ENCODE results near the gene SQOR. TPM values are rescaled to one million over a fixed set of nuclear protein-coding genes. Genes with fewer than 3 reads are reported as not detected.
"Not testable (repeated sequence)": the region's sequence is repeated elsewhere in the genome, so short reads cannot be mapped to it uniquely, and the experiment has no call there.

SQOR gene
- total RNA-seq, 1 donor from 2014 or later, result 161 TPM

DNA sequence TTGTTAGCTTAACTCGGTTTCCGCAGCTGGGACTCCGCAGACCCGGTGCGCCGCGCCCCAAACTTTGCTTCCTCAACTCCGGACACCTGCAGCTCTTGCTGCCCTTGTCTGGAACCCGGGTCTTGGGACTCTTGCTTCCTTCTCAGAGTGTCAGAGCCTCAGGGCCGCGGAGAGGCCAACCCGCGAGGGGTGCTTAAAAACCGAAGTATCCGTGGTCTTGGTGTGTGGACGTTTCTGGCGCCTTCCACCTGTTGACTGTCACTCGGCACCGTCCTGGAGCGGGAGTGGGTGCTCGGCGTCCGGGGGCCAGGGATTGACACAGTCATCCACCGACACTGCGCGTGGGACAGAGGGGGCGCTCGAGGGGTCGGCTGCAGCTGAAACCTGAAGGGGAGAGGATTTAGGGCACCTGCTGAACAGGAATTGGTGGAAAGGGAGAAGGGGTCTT lies 386 bp downstream of the SQOR start:
- peak; percentile 73 for DNase-seq

- no peak for DNase-seq
Measured at GRCh38 chr15:45635763-45636292, 999 bp downstream of the SQOR start.

DNA sequence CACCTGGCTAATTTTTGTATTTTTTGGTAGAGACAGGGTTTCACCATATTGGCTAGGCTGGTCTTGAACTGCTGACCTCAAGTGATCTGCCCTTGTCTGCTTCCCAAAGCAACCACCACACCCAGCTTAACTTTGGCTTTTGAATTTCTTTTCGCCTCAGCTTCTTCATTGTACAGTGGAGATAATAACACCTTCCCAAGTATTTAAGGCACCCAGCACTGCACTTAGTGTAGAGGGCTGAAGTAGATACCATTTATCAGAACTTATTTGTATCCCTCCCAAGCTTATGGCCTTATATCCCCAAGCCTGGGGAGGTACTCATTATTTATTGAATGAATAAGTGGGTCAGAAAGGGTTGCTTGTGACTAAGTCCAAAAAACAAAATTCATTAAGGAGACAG lies 2.3 kb downstream of the SQOR start:
- DNase-seq, result no peak

DNA sequence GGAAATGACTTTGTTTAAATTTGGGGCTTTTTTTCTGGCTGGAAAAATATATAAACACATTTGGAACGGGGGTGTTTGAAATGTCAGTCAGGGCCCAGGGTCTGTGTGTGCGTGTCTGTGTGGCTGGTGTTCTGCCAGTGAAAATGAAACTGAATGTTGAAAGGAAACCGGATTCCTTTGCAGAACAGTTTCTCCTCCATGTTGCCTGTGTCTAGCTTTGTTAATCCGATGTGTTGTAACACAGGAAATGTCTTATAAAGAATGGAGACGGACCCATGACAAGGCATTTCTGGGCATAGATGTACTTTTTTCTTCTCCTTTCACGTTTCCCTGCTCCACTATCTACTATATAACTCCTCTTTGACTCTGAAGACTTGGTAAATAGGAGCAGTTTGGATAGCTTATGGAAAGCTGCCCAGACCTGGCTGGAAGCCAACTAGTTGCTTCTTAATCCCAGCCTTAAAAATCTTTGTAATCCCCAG lies 2.8 kb downstream of the SQOR start:
- DNase-seq, result peak; percentile 91

DNA sequence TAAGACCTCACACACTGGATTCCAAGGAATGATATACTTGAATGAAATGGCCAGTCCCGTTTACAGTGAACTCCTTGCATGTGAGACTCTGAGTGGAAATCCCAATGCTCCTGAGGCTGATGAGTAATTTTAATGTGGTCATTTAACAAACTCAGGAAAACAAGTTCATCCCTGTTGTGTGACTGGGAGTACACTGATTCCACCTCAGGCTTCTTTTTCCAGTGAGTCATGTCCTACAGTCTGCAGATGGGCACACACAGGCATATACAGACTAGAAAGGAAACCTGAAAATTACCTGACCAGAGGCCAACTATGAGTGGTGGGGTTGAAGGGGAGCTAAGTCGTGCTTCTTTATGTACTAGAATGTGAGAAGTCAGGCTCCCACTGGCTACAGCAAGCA lies 5.8 kb downstream of the SQOR start:
- DNase-seq, result peak; percentile 97

DNA sequence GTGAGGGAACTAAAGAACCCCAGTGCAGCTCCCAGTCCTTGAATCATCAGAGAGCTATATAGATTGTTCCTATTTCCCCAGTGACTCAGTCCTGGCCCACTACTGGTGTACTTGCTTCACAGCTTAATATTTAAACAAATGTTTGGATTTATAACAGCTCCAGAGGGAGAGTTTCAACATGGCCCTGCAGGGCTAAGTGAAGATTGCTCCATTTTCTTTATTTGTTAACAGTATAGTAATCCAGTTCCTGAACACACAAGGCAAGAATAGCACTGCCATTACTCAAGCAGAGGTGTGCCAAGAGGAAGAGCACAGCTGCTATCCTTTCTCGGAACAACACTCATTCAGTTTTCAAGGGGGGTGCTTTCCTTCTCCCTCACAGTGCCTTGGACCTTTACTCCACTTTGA lies 6.5 kb downstream of the SQOR start:
- peak; percentile 73 for DNase-seq

DNA sequence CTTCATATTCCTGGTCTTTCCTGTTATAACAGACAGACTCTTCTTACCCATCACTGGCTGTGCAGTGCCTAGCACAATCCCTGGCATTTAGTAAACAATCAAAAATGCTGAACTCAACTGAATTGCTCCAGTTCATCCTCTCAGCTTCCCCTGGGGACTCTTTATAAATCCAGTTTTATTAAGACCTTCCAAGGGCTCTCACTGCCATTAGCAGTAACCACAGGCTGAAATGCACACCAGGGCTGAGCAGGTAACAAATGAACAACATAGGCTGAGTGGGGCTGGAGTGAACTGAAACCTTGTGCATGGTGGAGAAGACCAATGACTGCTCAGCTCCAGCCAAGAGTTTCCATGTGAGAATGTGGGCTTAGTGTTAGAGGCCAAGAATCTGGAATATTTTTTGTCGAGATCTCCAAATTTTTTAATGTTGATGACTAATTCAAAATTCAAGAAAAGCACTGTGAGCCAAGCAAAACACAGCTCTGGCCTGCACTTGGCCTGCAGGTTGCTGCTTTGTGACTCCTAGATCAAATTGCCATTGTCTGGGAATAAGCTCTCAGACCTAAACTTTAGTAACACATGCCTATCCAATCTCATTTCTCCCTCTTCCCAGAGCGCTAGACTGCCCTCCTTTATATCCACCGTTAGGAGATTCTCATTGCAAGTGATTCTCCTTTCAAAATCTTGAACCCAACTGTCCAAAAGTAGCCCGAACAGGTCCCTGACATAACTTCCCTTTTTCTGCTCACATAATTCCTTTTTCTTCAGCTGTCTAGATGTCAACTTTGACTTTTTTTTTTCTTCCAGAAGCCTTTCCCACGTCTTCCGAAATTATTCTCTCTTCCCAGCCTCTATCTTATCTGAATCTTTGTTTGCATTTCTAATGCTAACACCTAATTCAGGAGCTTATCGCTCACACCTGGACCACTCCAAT lies 7.4 kb downstream of the SQOR start:
- peak; percentile 85 for DNase-seq

DNA sequence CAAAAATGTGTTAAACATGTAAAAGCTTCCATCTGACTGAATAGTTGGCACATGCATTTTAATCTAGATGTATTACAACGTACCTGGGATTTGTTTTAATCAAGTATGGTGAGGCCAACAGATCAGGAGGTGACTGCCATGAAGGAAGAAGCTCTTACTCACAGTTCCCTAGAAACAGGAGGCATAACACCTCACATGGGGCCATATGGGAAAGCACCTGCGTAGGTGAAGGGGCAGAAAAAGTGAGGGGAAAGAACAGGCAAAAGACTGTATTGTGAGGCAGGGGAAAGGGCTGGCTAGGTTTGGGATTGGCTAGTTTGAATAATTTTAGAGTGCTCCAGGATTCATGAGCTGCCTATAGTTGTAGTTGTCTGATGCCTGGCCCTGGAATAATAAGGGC lies 9.6 kb downstream of the SQOR start:
- DNase-seq, result no peak

DNA sequence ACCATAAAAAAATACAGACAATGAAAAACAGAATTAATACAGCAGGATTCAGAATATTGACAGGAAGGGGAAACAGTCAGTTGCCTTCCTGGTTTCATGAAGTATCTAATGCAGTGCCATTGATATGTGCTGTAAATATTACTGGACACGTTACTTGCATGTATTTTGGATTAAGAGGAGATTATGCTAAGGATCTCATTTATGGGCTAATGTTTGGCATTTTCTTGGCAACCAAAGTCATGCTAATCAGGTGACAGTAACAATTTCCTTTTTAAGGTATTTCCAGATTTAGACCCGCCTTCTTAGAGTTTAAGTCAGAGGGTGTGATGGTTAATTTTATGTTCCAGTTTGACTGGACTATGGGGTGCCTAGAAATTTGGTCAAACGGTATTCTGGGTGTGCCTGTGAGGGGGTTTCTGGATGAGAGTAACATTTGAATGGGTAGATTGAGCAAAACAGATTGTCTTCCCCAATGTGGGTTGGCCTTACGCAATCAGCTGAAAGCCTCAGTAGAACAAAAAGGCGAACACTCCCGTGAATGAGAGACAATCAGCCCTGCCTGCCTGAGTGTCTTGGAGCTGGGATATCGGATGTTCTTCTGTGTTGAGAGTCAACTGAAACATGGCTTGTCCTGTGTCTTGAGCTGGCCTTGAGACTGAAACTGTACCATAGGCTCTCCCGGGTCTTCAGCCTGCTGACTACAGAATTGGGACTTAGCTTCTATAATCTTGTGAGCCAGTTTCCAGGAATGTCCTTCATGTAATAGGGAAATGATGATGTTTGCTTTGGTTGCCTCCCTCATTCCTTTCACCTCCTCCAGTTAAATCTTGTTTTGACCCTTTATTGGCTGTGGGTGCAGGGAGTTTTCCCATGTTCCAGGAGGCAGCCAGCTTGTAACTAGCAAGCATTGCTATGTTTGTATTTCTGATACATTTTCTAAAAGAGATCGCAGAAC lies 10.5 kb downstream of the SQOR start:
- DNase-seq, result peak; percentile 46

- DNase-seq, result no peak
Measured at GRCh38 chr15:45646220-45646619, 11.4 kb downstream of the SQOR start.

DNA sequence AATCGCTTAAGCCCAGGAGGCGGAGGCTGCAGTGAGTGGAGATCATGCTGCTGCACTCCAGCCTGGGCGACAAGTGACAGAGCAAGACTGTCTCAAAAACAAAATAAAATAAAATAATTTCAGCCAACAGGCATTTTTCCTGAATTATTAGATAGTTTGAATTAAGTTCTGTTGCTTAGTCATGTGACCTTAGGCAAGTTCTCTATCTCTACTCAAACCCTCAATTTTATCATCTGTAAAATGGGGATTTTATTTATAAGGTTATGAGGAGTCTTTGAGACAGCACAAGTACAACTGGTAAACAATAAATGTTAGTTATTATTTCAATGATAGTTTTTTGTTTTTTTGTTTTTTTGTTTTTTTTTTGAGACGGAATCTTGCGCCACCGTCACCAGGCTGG lies 13.0 kb downstream of the SQOR start:
- no peak for DNase-seq

GRCh38 chr15:45648521-45649200 lies 13.8 kb downstream of the SQOR start:
- peak; percentile 47 for DNase-seq

DNA sequence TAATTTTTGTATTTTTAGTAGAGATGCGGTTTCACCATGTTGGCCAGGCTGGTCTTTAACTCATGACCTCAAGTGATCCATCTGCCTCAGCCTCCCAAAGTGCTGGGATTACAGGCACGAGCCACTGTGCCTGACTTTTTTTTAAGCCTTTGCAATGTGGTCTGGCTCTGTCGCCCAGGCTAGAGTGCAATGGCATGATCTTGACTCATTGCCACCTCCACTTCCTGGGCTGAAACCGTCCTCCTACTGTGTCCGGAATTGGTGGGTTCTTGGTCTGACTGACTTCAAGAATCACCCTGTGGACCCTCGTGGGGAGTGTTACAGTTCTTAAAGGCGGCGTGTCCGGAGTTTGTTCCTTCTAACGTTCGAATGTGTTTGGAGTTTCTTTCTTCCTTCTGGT lies 15.2 kb downstream of the SQOR start:
- not testable (repeated sequence) for DNase-seq

- no peak for DNase-seq
Measured at GRCh38 chr15:45650889-45651525, 16.2 kb downstream of the SQOR start.

- no peak for DNase-seq
Measured at GRCh38 chr15:45653702-45654424, 19.0 kb downstream of the SQOR start.

GRCh38 chr15:45654749-45655148 lies 19.9 kb downstream of the SQOR start:
- no peak for DNase-seq

- DNase-seq, result no peak
Measured at GRCh38 chr15:45657254-45657653, 22.4 kb downstream of the SQOR start.

DNA sequence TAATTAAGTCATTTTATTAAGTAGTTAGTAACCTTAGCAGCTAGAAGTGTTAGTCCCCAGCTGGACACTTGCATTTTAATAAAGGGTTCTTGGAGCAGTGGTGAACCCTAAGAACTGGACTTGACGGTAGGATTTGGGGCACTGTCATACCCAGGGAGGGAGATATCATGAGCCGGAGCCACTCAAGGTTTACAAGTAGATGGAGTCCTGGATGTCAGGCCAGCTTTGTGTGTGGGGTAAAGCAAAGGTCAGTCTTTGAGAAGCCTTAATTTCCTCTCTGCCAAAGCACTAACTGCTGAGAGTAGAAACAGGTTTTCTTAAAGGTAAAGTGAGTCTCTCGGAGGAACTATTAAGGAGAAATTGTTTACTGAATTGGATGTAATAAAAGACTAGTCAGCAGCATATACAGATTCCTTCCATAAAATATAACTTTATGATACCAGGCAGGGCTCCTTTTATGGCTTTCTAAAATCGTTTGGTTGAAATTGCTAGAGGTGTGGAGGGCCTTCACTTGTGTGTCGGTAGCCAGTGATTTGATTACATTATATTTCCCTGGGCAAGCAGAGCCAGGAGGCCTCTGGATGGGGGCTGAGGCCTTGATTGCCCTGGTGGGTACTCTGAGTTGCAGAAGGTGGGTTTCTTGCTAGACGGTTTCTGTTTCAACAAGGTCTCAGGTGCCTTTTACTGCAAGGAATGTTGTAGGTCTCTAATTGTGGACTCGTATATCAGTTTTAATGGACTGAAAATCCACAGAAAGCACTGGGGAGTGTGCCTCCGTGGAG lies 23.1 kb downstream of the SQOR start:
- no peak for DNase-seq

DNA sequence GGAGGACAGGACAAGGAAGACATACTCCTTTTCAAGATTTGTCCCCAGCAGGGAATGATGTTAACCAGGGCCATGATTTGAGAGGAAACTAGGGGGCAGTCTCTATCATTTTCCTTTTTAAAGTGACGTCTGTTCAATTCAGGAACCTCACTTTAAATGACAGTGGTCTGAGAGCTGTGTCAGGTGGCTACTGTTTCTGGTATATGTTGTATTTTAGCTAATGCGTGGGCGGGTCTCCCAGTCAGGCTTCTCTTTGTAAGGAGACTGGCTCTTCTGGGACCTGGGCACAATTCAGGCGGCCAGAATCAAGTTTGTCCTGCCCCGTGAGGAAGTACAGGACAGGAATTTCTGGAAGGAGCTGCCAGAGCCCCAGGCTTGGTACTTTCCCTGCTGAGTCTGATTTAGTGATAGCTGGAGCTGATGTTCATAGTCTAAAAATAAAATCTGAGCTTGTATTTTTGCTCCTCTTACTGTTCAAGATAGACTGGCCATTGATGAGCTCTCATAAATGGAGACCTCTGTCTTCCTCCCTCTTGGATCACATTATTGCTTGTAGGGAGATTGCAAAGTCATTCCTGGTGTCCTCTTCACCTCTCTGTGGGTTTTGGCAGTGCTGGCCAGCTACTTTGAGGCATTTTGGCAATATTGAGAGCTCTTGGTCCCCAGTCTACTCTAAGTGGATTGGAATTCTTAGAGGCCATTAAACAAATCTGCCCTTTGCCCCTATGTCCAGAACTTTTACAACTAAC lies 25.6 kb downstream of the SQOR start:
- DNase-seq, result no peak

Measured in dermis blood vessel endothelial cell (primary cell).